ENCODE results near the gene SAMD4B.
"Not testable (repeated sequence)": the region's sequence is repeated elsewhere in the genome, so short reads cannot be mapped to it uniquely, and the experiment has no call there.

The SAMD4B gene

GRCh38 chr19:39335168-39335548, 7.1 kb upstream of the SAMD4B start:
- DNase-seq, result no peak

GRCh38 chr19:39336483-39336882, 5.7 kb upstream of the SAMD4B start:
- DNase-seq, result no peak

GRCh38 chr19:39339674-39340073, 2.5 kb upstream of the SAMD4B start:
- no peak for DNase-seq

GRCh38 chr19:39340156-39340555, 2.1 kb upstream of the SAMD4B start:
- DNase-seq, result not testable (repeated sequence)

GRCh38 chr19:39341129-39341718, 997 bp upstream of the SAMD4B start:
- no peak for DNase-seq

GRCh38 chr19:39342647-39343305, 555 bp downstream of the SAMD4B start:
- no peak for DNase-seq

- DNase-seq, result no peak
These were observed 3.7 kb downstream of the SAMD4B start for GRCh38 chr19:39345956-39346355.

GRCh38 chr19:39347332-39348164, 5.3 kb downstream of the SAMD4B start:
- DNase-seq, result no peak

GRCh38 chr19:39349326-39349725, 7.1 kb downstream of the SAMD4B start:
- no peak for DNase-seq

- no peak for DNase-seq
These were observed 7.9 kb downstream of the SAMD4B start for GRCh38 chr19:39350156-39350555.

- DNase-seq, result no peak
These were observed 9.4 kb downstream of the SAMD4B start for GRCh38 chr19:39351537-39352064.

- DNase-seq, result no peak
These were observed 10.4 kb downstream of the SAMD4B start for GRCh38 chr19:39352381-39353255.

- no peak for DNase-seq
These were observed 13.0 kb downstream of the SAMD4B start for GRCh38 chr19:39355253-39355652.

- no peak for DNase-seq
These were observed 13.9 kb downstream of the SAMD4B start for GRCh38 chr19:39356073-39356472.

GRCh38 chr19:39356647-39357046, 14.4 kb downstream of the SAMD4B start:
- no peak for DNase-seq

- no peak for DNase-seq
These were observed 16.8 kb downstream of the SAMD4B start for GRCh38 chr19:39359026-39359425.

- DNase-seq, result no peak
These were observed 18.4 kb downstream of the SAMD4B start for GRCh38 chr19:39360599-39360998.

- DNase-seq, result no peak
These were observed 20.7 kb downstream of the SAMD4B start for GRCh38 chr19:39362682-39363657.

GRCh38 chr19:39363901-39364457, 21.8 kb downstream of the SAMD4B start:
- DNase-seq, result no peak

- DNase-seq, result no peak
These were observed 23.3 kb downstream of the SAMD4B start for GRCh38 chr19:39365531-39365930.

GRCh38 chr19:39369200-39369599, 27.0 kb downstream of the SAMD4B start:
- no peak for DNase-seq
